Hepatic stellate cell (primary cell): ENCODE results near the gene ARHGAP8.

Source experiments
- DNase-seq: peaks from one replicate; pipeline ENCODE4 v3.0.0; 2011; ENCODE audit warnings: low spot score

The ARHGAP8 gene

GRCh38 chr22:44862281-44862680, 109.9 kb downstream of the ARHGAP8 start:
- no peak for DNase-seq

- DNase-seq = no peak
These were observed 110.8 kb downstream of the ARHGAP8 start for GRCh38 chr22:44862981-44863860.

DNA sequence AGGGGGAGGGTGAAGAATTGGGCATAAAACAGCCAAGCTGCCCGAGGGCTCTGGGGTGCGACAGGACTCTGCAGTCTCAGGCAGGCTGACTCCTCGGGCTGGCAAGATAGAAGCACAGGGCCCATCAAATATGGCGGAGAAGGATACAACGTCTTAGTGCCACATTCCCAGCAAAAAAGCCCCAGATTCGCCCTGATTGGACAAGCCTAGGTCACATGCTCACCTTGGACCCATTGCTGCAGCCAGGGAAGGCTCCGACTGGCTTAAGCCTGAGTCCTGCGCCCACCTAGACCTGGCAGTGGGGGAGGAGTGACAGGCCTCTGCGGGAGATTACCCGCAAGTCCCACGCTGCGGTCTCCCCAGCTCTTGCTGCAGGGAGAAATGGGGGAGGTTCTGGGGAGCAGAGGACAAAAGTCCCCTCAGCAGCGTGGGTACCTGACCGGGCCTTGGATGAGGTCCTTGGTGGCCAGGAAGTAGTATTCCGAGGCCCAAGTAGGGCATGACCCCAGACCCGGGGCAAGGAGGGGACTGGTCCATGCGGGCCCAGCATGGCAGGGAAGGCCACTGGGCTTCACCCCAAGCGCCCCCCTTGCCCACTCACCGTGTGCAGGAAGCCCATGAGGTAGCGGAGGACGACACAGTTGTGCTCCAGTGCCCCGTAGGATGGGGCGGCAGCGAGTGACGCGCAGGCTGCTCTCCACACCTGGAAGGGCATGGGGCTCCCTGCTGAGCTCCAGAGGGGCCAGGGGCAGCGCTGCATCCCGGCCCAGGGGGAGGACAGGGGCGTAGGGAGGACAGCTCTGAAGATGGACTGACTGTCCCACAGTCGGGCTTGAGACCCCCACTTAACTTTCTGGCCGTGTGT, 113.0 kb downstream of the ARHGAP8 start:
- DNase-seq = no peak

DNA sequence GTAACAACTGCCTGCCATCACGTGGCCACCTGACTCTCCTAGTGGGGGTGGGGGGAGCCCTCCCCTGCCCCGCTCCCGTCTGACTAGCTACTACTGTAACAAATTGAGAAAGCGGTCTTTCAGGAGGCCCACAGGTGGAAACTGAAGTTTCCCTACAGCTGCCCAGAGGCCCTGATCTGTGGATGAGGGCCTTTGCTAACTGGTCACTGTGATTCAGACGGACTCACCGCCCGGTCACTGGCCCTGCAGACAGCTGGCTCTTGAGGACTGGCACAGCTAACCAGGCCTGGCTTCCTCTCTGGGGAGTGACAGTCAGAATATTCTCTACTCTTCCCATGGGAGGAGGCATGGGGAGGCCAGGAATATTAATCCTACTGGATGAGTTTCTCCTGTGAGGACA, 116.8 kb downstream of the ARHGAP8 start:
- no peak for DNase-seq

- DNase-seq = no peak
These were observed 117.6 kb downstream of the ARHGAP8 start for GRCh38 chr22:44870021-44870420.

- no peak for DNase-seq
These were observed 119.4 kb downstream of the ARHGAP8 start for GRCh38 chr22:44871782-44872181.

DNA sequence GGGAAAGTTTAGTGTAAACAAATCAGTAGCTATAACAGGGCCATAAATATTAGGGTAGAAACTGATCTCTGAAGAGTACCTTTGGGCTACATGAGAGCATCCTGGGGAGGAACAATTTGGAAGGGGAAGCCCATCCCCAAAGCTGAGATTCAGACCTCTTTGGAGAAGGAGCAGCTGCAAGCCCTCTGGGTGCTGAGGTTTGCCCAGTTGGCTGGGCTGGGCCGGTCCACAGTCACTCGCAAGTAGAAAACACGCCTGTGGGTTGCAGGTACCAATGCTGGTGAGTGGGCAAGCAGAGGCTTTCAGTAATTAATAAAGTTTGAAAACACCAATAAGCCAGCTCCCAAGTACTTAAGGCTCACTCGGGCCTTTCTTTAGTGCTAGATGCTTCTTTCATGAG, 124.5 kb downstream of the ARHGAP8 start:
- DNase-seq = no peak

- no peak for DNase-seq
These were observed 126.3 kb downstream of the ARHGAP8 start for GRCh38 chr22:44878483-44879300.

DNA sequence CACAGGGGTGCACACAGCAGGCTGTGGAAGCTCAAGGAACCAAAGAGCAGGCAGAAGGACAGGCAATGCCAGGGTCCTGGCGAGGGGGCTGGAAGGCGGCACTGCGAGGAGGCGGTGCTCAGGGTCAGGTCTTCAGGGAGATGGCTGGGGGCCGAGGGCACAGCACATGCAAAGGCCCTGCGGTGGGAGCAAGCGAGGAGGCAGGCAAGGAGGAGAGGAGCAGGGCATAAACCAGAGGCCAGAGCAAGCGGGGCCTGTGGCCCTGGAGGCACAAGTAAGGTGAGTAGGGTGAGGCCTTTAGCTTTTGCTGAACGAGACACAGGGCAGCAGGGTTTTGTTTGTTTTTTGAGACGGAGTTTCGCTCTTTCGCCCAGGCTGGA, 126.9 kb downstream of the ARHGAP8 start:
- DNase-seq = no peak

DNA sequence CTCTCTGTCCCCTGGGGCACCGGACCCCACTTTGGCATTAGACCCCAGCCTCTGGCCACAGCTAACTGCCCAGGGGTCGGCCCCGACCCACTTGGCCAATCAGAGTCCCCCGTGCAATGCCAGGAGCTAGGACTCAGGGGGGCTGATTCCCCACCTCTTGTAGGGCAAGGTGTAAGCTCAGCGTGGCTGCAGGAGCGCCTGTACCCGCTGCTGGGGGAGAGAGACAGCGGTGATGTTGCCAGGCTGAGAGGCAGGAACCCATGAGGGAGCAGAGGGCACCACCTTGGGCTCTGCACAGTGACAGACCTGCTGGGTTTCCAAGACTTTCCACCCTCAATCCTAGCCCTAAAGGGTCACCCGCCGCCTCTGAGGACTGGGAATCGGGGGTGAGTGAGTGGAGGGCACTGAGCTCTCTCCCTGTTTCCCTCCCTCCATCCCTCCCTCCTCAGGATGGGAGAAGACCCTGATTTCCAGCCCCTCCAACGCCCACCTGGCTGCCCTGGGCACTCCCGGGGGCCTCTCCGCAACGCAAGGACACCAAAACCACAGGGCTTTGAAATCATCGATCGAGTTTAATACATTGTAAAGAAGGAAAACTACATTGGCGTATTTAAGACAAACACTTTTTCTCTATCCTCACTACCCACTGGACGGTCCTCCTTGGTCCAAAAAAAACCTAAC, 128.4 kb downstream of the ARHGAP8 start:
- DNase-seq = no peak

- no peak for DNase-seq
These were observed 129.2 kb downstream of the ARHGAP8 start for GRCh38 chr22:44881624-44882023.

DNA sequence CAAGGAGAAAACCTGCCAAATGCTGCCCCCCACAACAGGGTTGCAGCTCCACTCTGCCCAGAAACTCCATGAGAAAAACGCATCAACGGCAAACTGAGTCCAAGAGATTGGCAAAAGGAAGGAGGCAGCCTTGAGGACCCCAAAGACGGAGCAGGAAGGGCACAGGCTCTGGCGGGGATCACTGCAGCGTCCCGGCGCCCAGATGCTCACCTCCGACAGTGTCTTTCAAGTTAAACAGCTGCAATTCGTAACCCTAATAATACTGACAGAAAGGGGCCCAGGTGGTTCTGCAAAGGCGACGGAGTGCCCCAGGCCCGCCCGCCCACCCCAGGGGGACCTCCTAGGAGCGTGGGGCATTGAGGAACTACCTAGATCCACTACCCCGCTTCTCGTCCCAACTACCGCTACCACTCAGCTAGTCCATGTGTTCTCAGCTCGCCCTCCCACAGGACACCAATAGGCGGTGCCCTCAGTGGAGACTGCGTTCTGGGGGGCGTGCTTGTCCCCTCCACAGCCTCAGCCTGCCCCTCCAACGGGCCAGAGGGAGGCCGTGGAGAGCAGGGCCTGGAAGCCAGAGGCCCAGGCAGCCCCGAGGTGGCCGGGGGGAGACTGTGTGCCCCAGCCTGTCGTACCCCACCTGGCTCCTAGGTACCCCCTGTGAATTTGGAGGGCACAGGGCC, 130.0 kb downstream of the ARHGAP8 start:
- DNase-seq = no peak

DNA sequence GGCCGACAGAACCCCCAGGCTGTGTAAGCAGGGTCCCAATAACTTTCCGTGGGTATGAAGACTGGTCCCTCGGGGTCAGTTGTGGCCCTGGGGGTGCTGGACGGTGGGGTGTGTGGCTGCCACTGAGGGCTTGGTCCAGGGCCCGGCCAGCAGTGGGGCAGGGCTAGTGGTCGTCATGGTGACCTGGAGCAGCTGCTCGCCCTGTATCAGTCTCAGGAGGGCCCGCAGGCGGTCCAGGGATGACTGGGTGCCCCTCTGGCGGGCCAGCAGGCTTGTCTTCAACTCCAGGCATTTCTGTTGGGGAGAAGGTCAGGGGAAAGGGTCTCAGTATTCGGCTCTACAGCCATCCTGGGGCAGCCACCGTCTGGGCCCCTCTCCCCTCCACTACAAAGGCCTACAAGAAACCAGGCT, 130.6 kb downstream of the ARHGAP8 start:
- DNase-seq = no peak

- no peak for DNase-seq
These were observed 132.2 kb downstream of the ARHGAP8 start for GRCh38 chr22:44884562-44884961.

- DNase-seq = no peak
These were observed 132.8 kb downstream of the ARHGAP8 start for GRCh38 chr22:44884968-44885805.

DNA sequence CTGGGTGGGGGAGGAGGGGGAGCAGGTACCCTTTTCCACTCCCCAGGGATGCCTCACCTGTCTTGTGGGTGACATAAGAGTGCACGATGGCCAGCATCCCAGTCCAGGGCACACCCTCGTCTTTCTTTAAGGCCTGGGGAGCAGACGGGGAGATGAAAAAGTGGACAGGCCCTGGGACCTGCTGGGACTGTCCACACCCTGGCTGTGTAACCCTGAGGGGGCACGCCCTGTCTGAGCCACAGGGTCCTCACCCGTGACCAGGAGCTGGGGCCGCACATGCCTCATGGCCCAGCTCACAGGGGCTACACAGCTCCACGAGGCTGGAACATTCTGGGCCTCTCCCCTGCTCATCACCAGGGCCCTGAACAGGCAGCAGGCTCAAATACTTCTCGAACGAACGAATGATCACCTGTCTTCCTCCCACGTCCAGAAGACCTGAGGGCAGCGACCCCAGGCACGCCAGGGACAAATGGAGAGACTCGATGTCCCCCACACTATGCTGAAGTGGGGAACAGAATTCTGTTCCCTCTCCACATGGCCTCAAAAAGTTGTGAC, 133.5 kb downstream of the ARHGAP8 start:
- no peak for DNase-seq

GRCh38 chr22:44887941-44888366, 135.6 kb downstream of the ARHGAP8 start:
- no peak for DNase-seq

- no peak for DNase-seq
These were observed 136.3 kb downstream of the ARHGAP8 start for GRCh38 chr22:44888491-44889254.
